IMR-90 (cell line): ENCODE measurements around the gene PCARE.

Experiments
- CTCF ChIP-seq: conservative IDR thresholded peaks from 2 replicates; pipeline ENCODE4 v1.5.1; 2012; ENCODE audit warnings: mild to moderate bottlenecking, low read depth, low read length, improper control_type of control experiment
- FOS ChIP-seq: fragments of 150-350 bp; IDR thresholded peaks from 2 replicates; pipeline ENCODE4 v1.6.1; 2016; ENCODE audit warnings: low read depth, low read length
- POLR2A ChIP-seq: IDR thresholded peaks from 2 replicates; pipeline ENCODE4 v1.6.1; 2012; ENCODE audit warnings: mild to moderate bottlenecking, low read depth, low read length

GRCh38 chr2:29022679-29023078 is 51.6 kb downstream of the PCARE start:
- TF ChIP-seq CTCF (no peak), POLR2A (no peak), FOS (no peak)
